Right kidney (tissue), 1 donor: ENCODE measurements around the gene UROC1.

Experiments
- DNase-seq: peaks from one replicate; pipeline ENCODE4 v3.0.0-alpha.2; 2016

UROC1 gene

GRCh38 chr3:126459763-126460127 lies 57.8 kb downstream of the UROC1 start:
- DNase-seq, result no peak

- no peak for DNase-seq
Observed at GRCh38 chr3:126459111-126459762, 58.3 kb downstream of the UROC1 start.

GRCh38 chr3:126456766-126457388 lies 60.7 kb downstream of the UROC1 start:
- no peak for DNase-seq

GRCh38 chr3:126456211-126456610 lies 61.4 kb downstream of the UROC1 start:
- DNase-seq, result no peak

- no peak for DNase-seq
Observed at GRCh38 chr3:126454437-126455198, 63.0 kb downstream of the UROC1 start.

- DNase-seq, result no peak
Observed at GRCh38 chr3:126454025-126454424, 63.5 kb downstream of the UROC1 start.

- no peak for DNase-seq
Observed at GRCh38 chr3:126452213-126452612, 65.4 kb downstream of the UROC1 start.

- DNase-seq, result no peak
Observed at GRCh38 chr3:126451511-126451910, 66.1 kb downstream of the UROC1 start.

- DNase-seq, result no peak
Observed at GRCh38 chr3:126450744-126451143, 66.8 kb downstream of the UROC1 start.

GRCh38 chr3:126450219-126450618 lies 67.4 kb downstream of the UROC1 start:
- no peak for DNase-seq

GRCh38 chr3:126449621-126450051 lies 67.9 kb downstream of the UROC1 start:
- DNase-seq, result no peak

GRCh38 chr3:126448893-126449180 lies 68.7 kb downstream of the UROC1 start:
- DNase-seq, result no peak

GRCh38 chr3:126448136-126448892 lies 69.3 kb downstream of the UROC1 start:
- DNase-seq, result no peak

- no peak for DNase-seq
Observed at GRCh38 chr3:126447456-126448106, 70.0 kb downstream of the UROC1 start.

- no peak for DNase-seq
Observed at GRCh38 chr3:126446791-126447190, 70.8 kb downstream of the UROC1 start.

GRCh38 chr3:126446301-126446700 lies 71.3 kb downstream of the UROC1 start:
- DNase-seq, result no peak

GRCh38 chr3:126445506-126445905 lies 72.1 kb downstream of the UROC1 start:
- no peak for DNase-seq

GRCh38 chr3:126442856-126443242 lies 74.7 kb downstream of the UROC1 start:
- no peak for DNase-seq

- no peak for DNase-seq
Observed at GRCh38 chr3:126442094-126442855, 75.3 kb downstream of the UROC1 start.

GRCh38 chr3:126441256-126441880 lies 76.2 kb downstream of the UROC1 start:
- no peak for DNase-seq

- no peak for DNase-seq
Observed at GRCh38 chr3:126440709-126440995, 76.9 kb downstream of the UROC1 start.
